Colonic mucosa (tissue), 4 donors: ENCODE results near the gene HES4. TPM values are rescaled to one million over a fixed set of nuclear protein-coding genes. Genes with fewer than 3 reads are reported as not detected.
A peak's percentile ranks its signal among the peaks of the same experiment; 100 is the strongest.

Experiments used
- DNase-seq: peaks from one replicate; pipeline ENCODE4 v3.0.0-alpha.2; 2020
- H3K27ac ChIP-seq: fragments of 200-600 bp; one replicate; pipeline ENCODE4 v1.8.0; 2021
- H3K27me3 ChIP-seq: fragments of 200-600 bp; one replicate; pipeline ENCODE4 v1.8.0; 2021
- H3K36me3 ChIP-seq: fragments of 200-600 bp; one replicate; pipeline ENCODE4 v1.8.0; 2021
- H3K4me1 ChIP-seq: fragments of 200-600 bp; one replicate; pipeline ENCODE4 v1.8.0; 2021; ENCODE audit warnings: mild to moderate bottlenecking
- H3K4me3 ChIP-seq: fragments of 200-600 bp; one replicate; pipeline ENCODE4 v1.8.0; 2021
- H3K9ac ChIP-seq, 2 donors: one replicate each; pipeline ENCODE4 v1.7.0; 2013; ENCODE audit warnings: control low read depth in 2 of 2, low read depth in 2 of 2, low read length in 2 of 2
- H3K9me3 ChIP-seq: fragments of 200-600 bp; one replicate; pipeline ENCODE4 v1.8.0; 2021
- intact Hi-C: fragments of 100-400 bp; cut with DNase I; formaldehyde crosslinking; loops from one replicate; pipeline ENCODE4 v1.14.1; 2022
- total RNA-seq, 2 donors: library from RNA; stranded (reverse); fragmentation: NEBNext Ultra II Directional in 1 of 2; extraction: Animal tissue kit (Norgen Biotek cat#: 25700) in 1 of 2; gene quantifications; one replicate each; pipeline ENCODE4 v1.2.1, GENCODE V29; 2021
- TF ChIP-seq, protein P1 (sequence below): fragments of 200-600 bp; IDR thresholded peaks from one replicate; pipeline ENCODE4 v1.8.0; 2022; ENCODE audit warnings: antibody characterized with exemption, mild to moderate bottlenecking
- donor health status: healthy.
- donor health status: DM: no; HTN: no; CAD: no.
- donor health status: DM: no; HTN: no; CAD: no.

Gene HES4
- total RNA-seq, 2 donors from 2014 or later: 30.5 to 47.3 TPM

GRCh38 chr1:967466-968343 is 32.2 kb downstream of the HES4 start:
- Histone ChIP-seq H3K9me3 (no peaks in the 10 kb centered on the region), H3K4me1 (peaks cover 12% of the 10 kb centered on the region), H3K27ac (no peak overlapping the region), H3K4me3 (peak overlapping the region; percentile 47), H3K36me3 (no peaks in the 10 kb centered on the region), H3K27me3 (peaks cover 31% of the 10 kb centered on the region), H3K9ac (no peak overlapping the region)
- no peak for DNase-seq
- TF ChIP-seq, protein P1, sequence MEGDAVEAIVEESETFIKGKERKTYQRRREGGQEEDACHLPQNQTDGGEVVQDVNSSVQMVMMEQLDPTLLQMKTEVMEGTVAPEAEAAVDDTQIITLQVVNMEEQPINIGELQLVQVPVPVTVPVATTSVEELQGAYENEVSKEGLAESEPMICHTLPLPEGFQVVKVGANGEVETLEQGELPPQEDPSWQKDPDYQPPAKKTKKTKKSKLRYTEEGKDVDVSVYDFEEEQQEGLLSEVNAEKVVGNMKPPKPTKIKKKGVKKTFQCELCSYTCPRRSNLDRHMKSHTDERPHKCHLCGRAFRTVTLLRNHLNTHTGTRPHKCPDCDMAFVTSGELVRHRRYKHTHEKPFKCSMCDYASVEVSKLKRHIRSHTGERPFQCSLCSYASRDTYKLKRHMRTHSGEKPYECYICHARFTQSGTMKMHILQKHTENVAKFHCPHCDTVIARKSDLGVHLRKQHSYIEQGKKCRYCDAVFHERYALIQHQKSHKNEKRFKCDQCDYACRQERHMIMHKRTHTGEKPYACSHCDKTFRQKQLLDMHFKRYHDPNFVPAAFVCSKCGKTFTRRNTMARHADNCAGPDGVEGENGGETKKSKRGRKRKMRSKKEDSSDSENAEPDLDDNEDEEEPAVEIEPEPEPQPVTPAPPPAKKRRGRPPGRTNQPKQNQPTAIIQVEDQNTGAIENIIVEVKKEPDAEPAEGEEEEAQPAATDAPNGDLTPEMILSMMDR: no peak
- intact Hi-C loops: no loop called here

DNA sequence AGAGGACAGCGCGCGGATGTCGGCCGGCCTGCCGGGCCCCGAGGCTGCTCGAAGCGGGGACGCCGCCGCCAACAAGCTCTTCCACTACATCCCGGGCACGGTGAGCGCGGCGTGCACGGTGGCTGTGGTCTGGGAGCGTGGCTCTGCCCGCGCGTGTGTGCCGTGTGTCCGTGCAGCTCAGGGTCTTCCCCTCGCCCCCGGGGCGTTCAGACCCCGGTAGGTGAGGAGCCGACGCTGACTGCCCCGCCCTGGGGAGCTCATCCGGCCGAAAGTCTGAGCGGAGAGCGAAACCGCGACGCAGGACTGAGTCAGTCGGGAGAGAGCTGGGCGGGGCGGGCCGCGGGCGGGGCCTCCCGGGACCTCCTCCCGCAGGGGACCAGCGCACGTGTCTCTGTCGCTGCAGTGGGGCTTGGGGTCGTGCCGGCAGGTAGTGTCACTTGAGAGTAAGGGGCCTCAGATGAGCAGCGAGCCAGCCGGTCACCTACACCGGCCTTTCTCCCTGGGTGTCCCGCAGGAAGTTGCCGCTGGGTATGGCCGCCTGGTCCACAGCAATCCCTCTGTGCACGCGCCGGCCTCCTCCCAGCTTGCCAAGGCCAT is 33.1 kb downstream of the HES4 start:
- peak overlapping the region; percentile 47 for H3K4me3 ChIP-seq
- no peaks in the 10 kb centered on the region for H3K9me3 ChIP-seq
- peaks cover 12% of the 10 kb centered on the region for H3K4me1 ChIP-seq
- DNase-seq: peak; percentile 86
- TF ChIP-seq, protein P1: no peak
- H3K36me3 ChIP-seq: no peaks in the 10 kb centered on the region
- peak overlapping the region; percentile 55 for H3K27ac ChIP-seq
- H3K27me3 ChIP-seq: peaks cover 30% of the 10 kb centered on the region
- H3K9ac ChIP-seq: peak overlapping the region; percentile 51 to 65
- intact Hi-C loops: no loop called here

- H3K9ac ChIP-seq: peak within 1 kb of the TSS; percentile 51 to 65
- peak; percentile 62 for DNase-seq
- no peaks in the 10 kb centered on the region for H3K9me3 ChIP-seq
- H3K4me3 ChIP-seq: peak within 1 kb of the TSS; percentile 47
- H3K4me1 ChIP-seq: peaks cover 12% of the 10 kb centered on the region
- H3K27me3 ChIP-seq: peaks cover 24% of the 10 kb centered on the region
- TF ChIP-seq, protein P1: no peak
- H3K27ac ChIP-seq: peak within 1 kb of the TSS; percentile 55
- intact Hi-C loops: no loop called here
- H3K36me3 ChIP-seq: no peaks in the 10 kb centered on the region
Measured at GRCh38 chr1:966135-966703, 33.7 kb downstream of the HES4 start, which contains the start of gene PLEKHN1. PLEKHN1 (plus strand) TSS chr1:966482; CDS start chr1:966532, 50 bp downstream.

DNA sequence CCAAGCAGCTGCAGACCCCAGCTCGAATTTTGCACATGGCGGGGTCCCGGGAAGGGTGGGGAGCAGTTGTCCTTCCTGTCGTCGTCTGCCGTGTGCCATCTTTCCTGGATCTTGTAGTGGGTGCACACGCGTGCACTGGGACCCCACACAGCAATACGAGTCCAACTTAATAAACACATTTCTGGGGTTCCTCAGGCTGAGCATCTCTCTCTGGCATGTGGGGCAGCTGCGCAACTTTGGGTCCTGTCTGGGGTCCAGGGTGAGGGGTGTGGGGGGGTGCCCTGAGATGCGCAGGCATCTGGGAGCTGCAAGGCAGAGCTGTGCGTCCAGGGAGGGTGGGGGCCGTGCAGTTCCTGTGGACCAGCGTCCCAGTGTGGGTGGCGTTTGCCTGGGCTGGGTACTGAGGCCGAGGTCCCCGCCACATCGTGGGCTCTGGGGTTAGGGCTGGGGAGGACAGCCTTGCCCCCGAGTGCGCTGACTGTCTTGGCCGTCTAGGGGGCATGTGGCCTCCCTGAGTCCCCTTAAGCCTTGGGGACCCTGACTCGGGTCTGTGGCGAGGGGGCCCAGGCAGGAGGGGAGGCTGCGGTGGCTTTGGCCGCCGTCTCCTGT is 34.3 kb downstream of the HES4 start:
- peak overlapping the region; percentile 55 for H3K27ac ChIP-seq
- peak overlapping the region in 1 of 2 donors; percentile 51 for H3K9ac ChIP-seq
- no peak overlapping the region for H3K4me3 ChIP-seq
- no peak for DNase-seq
- H3K27me3 ChIP-seq: peaks cover 19% of the 10 kb centered on the region
- TF ChIP-seq, protein P1: no peak
- H3K36me3 ChIP-seq: no peaks in the 10 kb centered on the region
- intact Hi-C loops: no loop called here
- H3K9me3 ChIP-seq: no peaks in the 10 kb centered on the region
- peaks cover 12% of the 10 kb centered on the region for H3K4me1 ChIP-seq
